Stimulated activated naive CD4-positive, alpha-beta T cell (primary cell): ENCODE data around the gene IGF2BP1.
A peak's percentile ranks its signal among the peaks of the same experiment; 100 is the strongest.
"Not testable (repeated sequence)": the region's sequence is repeated elsewhere in the genome, so short reads cannot be mapped to it uniquely, and the experiment has no call there.

Experiments used
- DNase-seq, 6 experiments: peaks; one replicate each; lab custom pipeline; 2025; lab: John Stamatoyannopoulos, UW

Gene IGF2BP1

GRCh38 chr17:49018748-49019147, 21.6 kb downstream of the IGF2BP1 start:
- no peak for DNase-seq

GRCh38 chr17:49020609-49021008, 23.4 kb downstream of the IGF2BP1 start:
- DNase-seq, result no peak

GRCh38 chr17:49021095-49021767, 24.0 kb downstream of the IGF2BP1 start:
- DNase-seq, result no peak

- no peak for DNase-seq
Observed at GRCh38 chr17:49021768-49022103, 24.6 kb downstream of the IGF2BP1 start.

- DNase-seq, result no peak
Observed at GRCh38 chr17:49022391-49022941, 25.3 kb downstream of the IGF2BP1 start.

GRCh38 chr17:49024523-49024922, 27.3 kb downstream of the IGF2BP1 start:
- no peak for DNase-seq

GRCh38 chr17:49026447-49026846, 29.3 kb downstream of the IGF2BP1 start:
- DNase-seq, result not testable (repeated sequence)

GRCh38 chr17:49028271-49028670, 31.1 kb downstream of the IGF2BP1 start:
- DNase-seq, result no peak

- DNase-seq, result no peak
Observed at GRCh38 chr17:49029801-49030200, 32.6 kb downstream of the IGF2BP1 start.

GRCh38 chr17:49031965-49032928, 35.1 kb downstream of the IGF2BP1 start:
- DNase-seq, result peak in 5 of 6 experiments; percentile 7 to 49 (median 21)

- no peak for DNase-seq
Observed at GRCh38 chr17:49035470-49036269, 38.5 kb downstream of the IGF2BP1 start.

GRCh38 chr17:49036270-49036626, 39.1 kb downstream of the IGF2BP1 start:
- DNase-seq, result no peak

GRCh38 chr17:49038138-49038537, 41.0 kb downstream of the IGF2BP1 start:
- no peak for DNase-seq

GRCh38 chr17:49038544-49038943, 41.4 kb downstream of the IGF2BP1 start:
- no peak for DNase-seq

- DNase-seq, result not testable (repeated sequence)
Observed at GRCh38 chr17:49039518-49039917, 42.3 kb downstream of the IGF2BP1 start.

GRCh38 chr17:49041527-49041926, 44.3 kb downstream of the IGF2BP1 start:
- DNase-seq, result no peak

GRCh38 chr17:49045376-49045775, 48.2 kb downstream of the IGF2BP1 start:
- no peak for DNase-seq

GRCh38 chr17:49046912-49047311, 49.7 kb downstream of the IGF2BP1 start:
- DNase-seq, result no peak

- DNase-seq, result no peak
Observed at GRCh38 chr17:49049265-49049664, 52.1 kb downstream of the IGF2BP1 start.

- no peak for DNase-seq
Observed at GRCh38 chr17:49050611-49051010, 53.4 kb downstream of the IGF2BP1 start.

GRCh38 chr17:49051269-49051668, 54.1 kb downstream of the IGF2BP1 start:
- DNase-seq, result no peak

- DNase-seq, result no peak
Observed at GRCh38 chr17:49053171-49053829, 56.1 kb downstream of the IGF2BP1 start.
